ENCODE data around the gene SPATA25. TPM values are rescaled to one million over a fixed set of nuclear protein-coding genes. Genes with fewer than 3 reads are reported as not detected.

SPATA25 gene
- total RNA-seq, 2 experiments from 2014 or later = 0.49 to 1.3 TPM

- no peak overlapping the region for H3K4me3 Mint-ChIP-seq
- H3K27me3 ChIP-seq (ENCODE audit: control insufficient read depth in 1 of 2, insufficient read depth in 2 of 2, low read length in 2 of 2) = no peaks in the 10 kb centered on the region
- H3K4me3 ChIP-seq (ENCODE audit: low read length) = no peak overlapping the region
- H3K4me1 ChIP-seq (ENCODE audit: insufficient read depth, low read length) = no peaks in the 10 kb centered on the region
- ChIA-PET CTCF (no interaction called here), POLR2A (no interaction called here)
- H3K27ac ChIP-seq (ENCODE audit: low read depth in 1 of 2, low read length in 2 of 2) = no peak overlapping the region
- H3K9me3 ChIP-seq (ENCODE audit: control insufficient read depth in 1 of 2, insufficient read depth in 1 of 2, low read length in 2 of 2) = no peaks in the 10 kb centered on the region
- H3K27me3 Mint-ChIP-seq = no peaks in the 10 kb centered on the region
- no peaks in the 10 kb centered on the region for H3K36me3 Mint-ChIP-seq (ENCODE audit: low read depth)
- ATAC-seq (ENCODE audit: poor library complexity) (no peak), DNase-seq (no peak)
- H3K36me3 ChIP-seq (ENCODE audit: insufficient read depth, low read length) = no peaks in the 10 kb centered on the region
- no peaks in the 10 kb centered on the region for H3K4me1 Mint-ChIP-seq (ENCODE audit: low read depth)
- TF ChIP-seq CTCF (IDR thresholded peaks at IDR 0.05) = no peak
- H3K27ac Mint-ChIP-seq = no peak overlapping the region
- no peaks in the 10 kb centered on the region for H3K9me3 Mint-ChIP-seq
- intact Hi-C loops (cut with DNase I, micrococcal nuclease) = no loop called here
Measured at GRCh38 chr20:45867819-45868176, 19.6 kb downstream of the SPATA25 start.

GRCh38 chr20:45867136-45867818 is 20.1 kb downstream of the SPATA25 start:
- ChIA-PET POLR2A (no interaction called here), CTCF (no interaction called here)
- H3K4me1 Mint-ChIP-seq (ENCODE audit: low read depth) = no peaks in the 10 kb centered on the region
- Histone ChIP-seq H3K9me3 (ENCODE audit: control insufficient read depth in 1 of 2, insufficient read depth in 1 of 2, low read length in 2 of 2) (no peaks in the 10 kb centered on the region), H3K27me3 (ENCODE audit: control insufficient read depth in 1 of 2, insufficient read depth in 2 of 2, low read length in 2 of 2) (no peaks in the 10 kb centered on the region), H3K27ac (ENCODE audit: low read depth in 1 of 2, low read length in 2 of 2) (no peak overlapping the region), H3K36me3 (ENCODE audit: insufficient read depth, low read length) (peaks cover 2% of the 10 kb centered on the region), H3K4me1 (ENCODE audit: insufficient read depth, low read length) (no peaks in the 10 kb centered on the region), H3K4me3 (ENCODE audit: low read length) (no peak overlapping the region)
- H3K9me3 Mint-ChIP-seq = no peaks in the 10 kb centered on the region
- H3K27me3 Mint-ChIP-seq = no peaks in the 10 kb centered on the region
- no peak overlapping the region for H3K4me3 Mint-ChIP-seq
- no peak for TF ChIP-seq CTCF (IDR thresholded peaks at IDR 0.05)
- ATAC-seq (ENCODE audit: poor library complexity) (no peak), DNase-seq (no peak)
- no peak overlapping the region for H3K27ac Mint-ChIP-seq
- H3K36me3 Mint-ChIP-seq (ENCODE audit: low read depth) = no peaks in the 10 kb centered on the region
- intact Hi-C loops (cut with DNase I, micrococcal nuclease) = no loop called here

- H3K27me3 Mint-ChIP-seq = no peaks in the 10 kb centered on the region
- ATAC-seq (ENCODE audit: poor library complexity) = no peak
- H3K27me3 ChIP-seq (ENCODE audit: control insufficient read depth in 1 of 2, insufficient read depth in 2 of 2, low read length in 2 of 2) = no peaks in the 10 kb centered on the region
- no peak for DNase-seq
- no peak for TF ChIP-seq CTCF (IDR thresholded peaks at IDR 0.05)
- POLR2A ChIA-PET = no interaction called here
- H3K4me3 ChIP-seq (ENCODE audit: low read length) = no peak overlapping the region
- H3K36me3 ChIP-seq (ENCODE audit: insufficient read depth, low read length) = peaks cover 2% of the 10 kb centered on the region
- H3K4me3 Mint-ChIP-seq = no peak overlapping the region
- H3K9me3 ChIP-seq (ENCODE audit: control insufficient read depth in 1 of 2, insufficient read depth in 1 of 2, low read length in 2 of 2) = no peaks in the 10 kb centered on the region
- CTCF ChIA-PET = no interaction called here
- H3K36me3 Mint-ChIP-seq (ENCODE audit: low read depth) = no peaks in the 10 kb centered on the region
- intact Hi-C loops (cut with DNase I, micrococcal nuclease) = no loop called here
- H3K27ac ChIP-seq (ENCODE audit: low read depth in 1 of 2, low read length in 2 of 2) = no peak overlapping the region
- H3K9me3 Mint-ChIP-seq = no peaks in the 10 kb centered on the region
- no peaks in the 10 kb centered on the region for H3K4me1 ChIP-seq (ENCODE audit: insufficient read depth, low read length)
- no peaks in the 10 kb centered on the region for H3K4me1 Mint-ChIP-seq (ENCODE audit: low read depth)
- no peak overlapping the region for H3K27ac Mint-ChIP-seq
Measured at GRCh38 chr20:45866454-45866853, 21.0 kb downstream of the SPATA25 start.
